Prostate gland (tissue), 2 donors: Measurements from ENCODE around the gene RNF6. TPM values are rescaled to one million over a fixed set of nuclear protein-coding genes. Genes with fewer than 3 reads are reported as not detected.

Source experiments
- DNase-seq: peaks from one replicate; pipeline ENCODE4 v3.0.0-alpha.2; 2019; ENCODE audit warnings: low spot score
- H3K27ac ChIP-seq, 2 donors: fragments of 200-600 bp; sonication (generic); 2 replicates each; pipeline ENCODE4 v1.5.1; 2017 to 2019
- H3K27me3 ChIP-seq: fragments of 200-600 bp; sonication (generic); replicated peaks from 2 replicates; pipeline ENCODE4 v1.5.1; 2019; ENCODE audit not compliant: insufficient read depth
- H3K36me3 ChIP-seq, 2 donors: fragments of 200-600 bp; sonication (generic); 1 replicate in 1 of 2; 2 replicates in 1 of 2; pipeline versions ENCODE4 v1.5.1 to v1.8.1; 2017 to 2019
- H3K4me1 ChIP-seq: fragments of 200-600 bp; sonication (generic); replicated peaks from 2 replicates; pipeline ENCODE4 v1.5.1; 2019
- H3K4me3 ChIP-seq, 2 donors: fragments of 200-600 bp; sonication (generic); 2 replicates each; pipeline ENCODE4 v1.5.1; 2017 to 2019
- H3K9me3 ChIP-seq: fragments of 200-600 bp; sonication (generic); 2 replicates; pipeline ENCODE4 v1.5.1; 2017
- CTCF ChIP-seq, 4 experiments: fragments of 200-600 bp in 2 of 4; fragments of 450-650 bp in 2 of 4; sonication (generic) in 2 of 4; IDR thresholded peaks; 1 replicate in 3 of 4; 2 replicates in 1 of 4; pipeline ENCODE4 v1.5.1; 2016 to 2019; ENCODE audit warnings: antibody characterized with exemption in 4 of 4, mild to moderate bottlenecking in 2 of 4, moderate library complexity in 2 of 4
- POLR2A ChIP-seq: fragments of 450-650 bp; IDR thresholded peaks from one replicate; pipeline ENCODE4 v1.6.1; 2016; ENCODE audit warnings: antibody characterized with exemption, mild to moderate bottlenecking
- POLR2AphosphoS5 ChIP-seq: sonication (generic); formaldehyde crosslinking; IDR thresholded peaks from one replicate; pipeline ENCODE4 v1.6.1; 2017; ENCODE audit warnings: antibody characterized with exemption
- WGBS: methylation state at CpG from one replicate; pipeline ENCODE4 v1.1.5; 2018; 5-methylcytosine and 5-hydroxymethylcytosine counted together
- intact Hi-C: fragments of 100-400 bp; cut with DNase I; formaldehyde crosslinking; loops from one replicate; pipeline ENCODE4 v1.14.2; 2022
- total RNA-seq, 2 donors: library from RNA; depleted of rRNA; stranded (reverse); fragments of >200 nt; gene quantifications; one replicate each; pipeline ENCODE4 v1.1.0, GENCODE V29; 2016

RNF6 gene
- total RNA-seq, 2 donors from 2014 or later, result 22.4 to 28.2 TPM

- TF ChIP-seq POLR2A, result no peak
- no peak for TF ChIP-seq CTCF (IDR thresholded peaks at IDR 0.05)
- TF ChIP-seq POLR2AphosphoS5, result no peak
- intact Hi-C loops, result no loop called here
- H3K4me1 ChIP-seq, result no peaks in the 10 kb centered on the region
- H3K9me3 ChIP-seq, result no peaks in the 10 kb centered on the region
- H3K27ac ChIP-seq, result no peak overlapping the region
- no peak for DNase-seq
- H3K27me3 ChIP-seq, result no peaks in the 10 kb centered on the region
- H3K4me3 ChIP-seq, result no peak overlapping the region
- no peaks in the 10 kb centered on the region for H3K36me3 ChIP-seq
Observed at GRCh38 chr13:26249551-26249950, 27.4 kb upstream of the RNF6 start.

DNA sequence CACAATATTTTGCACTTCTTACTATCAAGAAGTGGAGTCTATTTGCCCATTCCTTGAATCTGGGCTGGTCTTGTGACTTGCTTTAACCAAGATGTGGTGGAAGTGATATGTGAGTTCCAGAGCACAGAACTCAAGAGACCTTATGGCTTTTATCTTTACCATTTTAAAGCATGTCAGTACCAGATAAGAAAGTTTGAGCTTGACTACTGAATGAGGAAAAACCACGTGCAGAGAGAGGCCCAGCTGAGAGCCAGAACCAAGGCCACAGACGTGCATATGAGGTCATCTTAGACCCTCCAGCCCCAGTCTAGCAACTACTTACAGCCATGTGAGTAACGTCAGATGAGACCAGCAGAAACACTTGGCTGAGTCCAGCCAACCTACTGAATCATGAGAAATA lies 25.5 kb upstream of the RNF6 start:
- TF ChIP-seq CTCF (IDR thresholded peaks at IDR 0.05), result no peak
- TF ChIP-seq POLR2A, result no peak
- TF ChIP-seq POLR2AphosphoS5, result no peak
- H3K27me3 ChIP-seq, result no peaks in the 10 kb centered on the region
- H3K4me3 ChIP-seq, result no peak overlapping the region
- no peaks in the 10 kb centered on the region for H3K36me3 ChIP-seq
- H3K9me3 ChIP-seq, result no peaks in the 10 kb centered on the region
- DNase-seq, result no peak
- no peak overlapping the region for H3K27ac ChIP-seq
- no peaks in the 10 kb centered on the region for H3K4me1 ChIP-seq
- intact Hi-C loops, result no loop called here
- 57% methylated on average over 3 of the region's 3 CpGs for WGBS

DNA sequence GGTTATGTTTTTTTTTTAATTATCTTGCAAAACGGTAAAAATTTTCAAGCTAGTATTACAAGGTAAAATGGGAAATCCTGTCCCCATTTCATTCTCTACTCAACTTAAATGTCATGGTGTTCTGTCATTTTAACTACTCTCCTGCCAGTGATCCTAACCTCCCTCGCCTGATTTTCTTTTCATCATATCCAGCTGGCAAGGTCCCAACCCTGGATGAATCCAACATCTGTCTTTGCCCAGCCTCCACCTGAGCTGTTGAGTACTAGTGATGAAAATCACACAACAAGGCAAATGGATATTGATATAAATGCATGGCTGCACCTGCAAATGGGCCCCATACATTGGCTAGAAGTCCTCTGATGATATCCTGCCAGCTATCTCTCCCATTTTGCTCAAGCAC lies 24.9 kb upstream of the RNF6 start:
- DNase-seq, result no peak
- no peaks in the 10 kb centered on the region for H3K9me3 ChIP-seq
- H3K36me3 ChIP-seq, result no peaks in the 10 kb centered on the region
- H3K4me1 ChIP-seq, result no peaks in the 10 kb centered on the region
- H3K27ac ChIP-seq, result no peak overlapping the region
- no peak for TF ChIP-seq POLR2A
- TF ChIP-seq CTCF (IDR thresholded peaks at IDR 0.05), result no peak
- no peak for TF ChIP-seq POLR2AphosphoS5
- WGBS, result 57% methylated on average over 2 of the region's 2 CpGs
- no peak overlapping the region for H3K4me3 ChIP-seq
- intact Hi-C loops, result no loop called here
- H3K27me3 ChIP-seq, result no peaks in the 10 kb centered on the region

- TF ChIP-seq POLR2AphosphoS5, result no peak
- TF ChIP-seq CTCF (IDR thresholded peaks at IDR 0.05), result no peak
- TF ChIP-seq POLR2A, result no peak
- intact Hi-C loops, result no loop called here
- Histone ChIP-seq H3K4me3 (no peak overlapping the region), H3K36me3 (no peaks in the 10 kb centered on the region), H3K9me3 (no peaks in the 10 kb centered on the region), H3K4me1 (no peaks in the 10 kb centered on the region), H3K27me3 (no peaks in the 10 kb centered on the region), H3K27ac (no peak overlapping the region)
- 46% methylated on average over 5 of the region's 5 CpGs for WGBS
- DNase-seq, result no peak
Observed at GRCh38 chr13:26246154-26246553, 24.0 kb upstream of the RNF6 start.

DNA sequence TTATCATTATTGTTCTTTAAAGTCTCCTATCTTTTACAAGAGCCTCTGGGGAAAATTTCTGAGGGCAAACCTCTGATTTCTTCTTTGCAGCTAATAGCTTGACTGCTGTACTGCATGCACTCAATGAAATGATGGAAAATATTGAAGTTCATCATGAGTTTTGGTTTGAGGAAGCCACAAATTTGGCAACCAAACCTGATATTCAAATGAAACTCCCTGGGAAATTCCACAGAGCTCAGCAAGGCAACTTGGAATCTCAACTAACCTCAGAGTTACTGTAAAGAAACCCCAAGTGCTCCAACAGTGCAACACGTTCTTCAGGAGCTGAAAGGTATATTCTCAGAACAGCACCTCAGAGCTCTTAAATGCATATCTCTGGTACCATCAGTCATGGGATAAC lies 14.2 kb upstream of the RNF6 start:
- 28% methylated on average over 1 of the region's 1 CpG for WGBS
- DNase-seq, result no peak

More for the DNA sequence above, 14.2 kb upstream of the RNF6 start:
- Histone ChIP-seq H3K9me3 (no peaks in the 10 kb centered on the region), H3K27me3 (no peaks in the 10 kb centered on the region), H3K36me3 (no peaks in the 10 kb centered on the region), H3K27ac (no peak overlapping the region), H3K4me1 (no peaks in the 10 kb centered on the region), H3K4me3 (no peak overlapping the region)
- intact Hi-C loops, result no loop called here
- no peak for TF ChIP-seq CTCF (IDR thresholded peaks at IDR 0.05)
- TF ChIP-seq POLR2A, result no peak
- no peak for TF ChIP-seq POLR2AphosphoS5
